GM19397 (cell line): ENCODE data around the gene NUDT3.
"Not testable (repeated sequence)": the region's sequence is repeated elsewhere in the genome, so short reads cannot be mapped to it uniquely, and the experiment has no call there.

Experiments used
- ATAC-seq: cut with Tn5 transposase; IDR thresholded peaks from one replicate; pipeline ENCODE4 v1.9.1; 2021; ENCODE audit warnings: mild to moderate bottlenecking, moderate library complexity; ENCODE audit not compliant: unreplicated experiment

NUDT3 gene

DNA sequence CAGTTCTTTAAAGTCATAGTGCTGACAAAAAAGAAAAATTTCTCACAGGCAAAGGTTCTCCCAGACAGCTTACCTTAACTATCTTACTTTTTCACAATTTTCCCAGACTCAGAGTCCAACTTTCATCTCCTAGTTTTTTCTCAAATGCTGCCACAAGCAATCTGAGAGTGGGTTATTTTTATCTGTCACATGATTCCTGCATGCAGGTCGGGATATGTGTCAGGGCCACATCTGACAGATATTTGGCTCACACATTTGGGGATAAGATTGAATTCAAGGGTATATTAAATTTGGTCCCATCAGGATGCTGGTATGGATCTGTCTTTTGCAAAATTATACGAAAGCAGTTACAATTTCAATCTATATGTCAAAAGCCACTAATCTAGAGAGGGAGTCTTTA lies 93.5 kb downstream of the NUDT3 start:
- ATAC-seq = no peak

DNA sequence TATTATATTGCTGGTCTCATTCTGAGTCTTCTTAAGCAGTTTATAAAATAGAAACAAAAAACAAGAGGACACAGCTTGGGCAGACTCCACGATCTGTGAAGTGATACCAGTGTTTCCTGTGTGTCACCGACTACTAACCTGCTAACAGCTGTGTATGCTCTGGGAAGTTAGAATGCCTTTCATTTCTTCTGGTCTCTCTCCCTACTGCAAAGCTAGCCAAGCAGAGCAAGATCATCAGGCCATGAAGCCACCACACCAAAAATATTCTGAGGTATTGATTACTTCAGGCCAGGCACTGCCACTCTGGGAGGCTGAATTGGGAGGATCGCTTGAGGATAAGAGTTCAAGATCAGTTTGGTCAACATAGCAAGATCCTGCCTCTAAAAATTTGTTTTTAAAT lies 96.7 kb downstream of the NUDT3 start:
- peak; percentile 76 for ATAC-seq

DNA sequence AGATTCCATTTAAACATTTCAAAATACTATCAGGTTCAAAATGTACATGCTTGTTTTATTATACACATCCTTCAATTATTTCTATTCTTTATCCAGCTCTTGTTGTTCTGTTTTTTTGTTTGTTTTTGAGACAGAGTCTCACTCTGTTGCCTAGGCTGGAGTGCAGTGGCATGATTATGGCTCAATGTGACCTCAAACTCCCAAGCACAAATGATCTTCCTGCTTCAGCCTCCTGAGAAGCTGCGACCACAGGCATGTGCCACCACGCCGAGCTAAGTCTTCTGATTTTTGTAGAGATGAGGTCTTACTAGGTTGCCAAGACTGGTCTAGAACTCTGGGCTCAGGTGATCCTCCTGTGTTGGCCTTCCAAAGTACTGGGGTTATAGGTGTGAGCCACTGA lies 99.5 kb downstream of the NUDT3 start:
- no peak for ATAC-seq

DNA sequence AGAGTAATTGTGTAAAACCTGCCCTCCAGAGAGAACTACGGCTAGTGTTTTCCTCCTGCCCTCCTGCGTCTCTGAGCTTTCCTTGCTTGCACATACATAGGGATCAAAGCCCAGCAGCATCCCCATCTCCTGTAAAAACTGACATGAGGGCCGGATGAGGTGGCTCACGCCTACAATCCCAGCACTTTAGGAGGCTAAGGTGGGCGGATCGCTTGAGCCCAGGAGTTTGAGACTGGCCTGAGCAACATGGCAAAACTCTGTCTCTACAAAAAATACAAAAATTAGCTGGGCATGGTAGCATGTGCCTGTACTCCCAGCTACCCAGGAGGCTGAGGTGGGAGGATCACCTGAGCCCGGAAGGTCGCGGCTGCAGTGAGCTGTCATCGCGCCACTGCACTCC lies 103.3 kb downstream of the NUDT3 start:
- ATAC-seq = no peak

DNA sequence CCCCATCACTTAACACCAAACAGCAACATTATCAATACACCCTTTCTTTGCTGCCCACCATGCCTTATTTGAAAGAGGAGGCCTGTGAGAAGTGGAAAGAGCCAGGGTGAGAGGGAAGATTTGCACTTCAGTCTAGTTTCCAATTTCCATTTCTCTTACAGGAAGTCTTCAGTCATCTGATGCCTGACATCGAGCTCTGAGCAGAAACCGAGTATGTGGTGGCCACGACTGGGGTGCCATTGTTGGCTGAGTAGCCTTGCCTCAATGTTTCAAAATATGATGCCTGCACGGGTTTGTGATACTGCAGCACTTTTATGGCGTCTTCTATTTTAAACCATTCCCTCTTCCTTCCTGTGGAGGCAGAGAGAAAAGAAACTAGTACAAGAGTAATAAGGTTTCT lies 103.9 kb downstream of the NUDT3 start:
- no peak for ATAC-seq

DNA sequence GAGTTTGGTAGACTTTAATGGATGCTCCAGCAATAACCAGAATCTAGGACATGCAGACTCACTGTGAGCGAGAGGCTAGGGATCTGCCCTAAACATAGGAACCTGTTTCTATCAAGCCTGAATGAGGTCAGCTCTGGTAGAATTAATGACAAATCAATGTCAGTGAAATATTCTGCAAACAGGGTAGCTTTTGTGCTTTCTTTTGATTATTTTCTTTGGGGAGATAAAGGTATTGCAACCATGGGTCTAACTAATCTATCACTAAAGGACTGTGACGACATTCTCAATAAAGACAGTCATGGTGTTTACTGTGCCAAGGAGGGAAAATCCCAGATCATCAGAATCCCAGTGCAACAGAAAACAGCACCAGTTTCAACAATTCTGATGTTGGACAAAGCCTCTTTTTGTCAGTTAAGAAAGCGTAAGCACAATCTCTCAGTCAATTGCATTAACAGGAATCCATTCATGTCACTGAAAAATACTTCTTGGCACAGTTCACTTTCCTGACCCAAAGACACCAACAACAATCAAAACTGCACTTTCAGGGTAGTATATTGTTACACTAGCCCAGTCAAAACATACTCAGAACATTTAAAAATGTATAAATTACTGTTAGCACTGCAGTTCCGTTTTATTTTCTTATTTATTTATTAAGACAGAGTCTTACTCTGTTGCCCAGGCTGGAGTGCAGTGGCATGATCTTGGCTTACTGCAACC lies 106.9 kb downstream of the NUDT3 start:
- ATAC-seq = no peak

DNA sequence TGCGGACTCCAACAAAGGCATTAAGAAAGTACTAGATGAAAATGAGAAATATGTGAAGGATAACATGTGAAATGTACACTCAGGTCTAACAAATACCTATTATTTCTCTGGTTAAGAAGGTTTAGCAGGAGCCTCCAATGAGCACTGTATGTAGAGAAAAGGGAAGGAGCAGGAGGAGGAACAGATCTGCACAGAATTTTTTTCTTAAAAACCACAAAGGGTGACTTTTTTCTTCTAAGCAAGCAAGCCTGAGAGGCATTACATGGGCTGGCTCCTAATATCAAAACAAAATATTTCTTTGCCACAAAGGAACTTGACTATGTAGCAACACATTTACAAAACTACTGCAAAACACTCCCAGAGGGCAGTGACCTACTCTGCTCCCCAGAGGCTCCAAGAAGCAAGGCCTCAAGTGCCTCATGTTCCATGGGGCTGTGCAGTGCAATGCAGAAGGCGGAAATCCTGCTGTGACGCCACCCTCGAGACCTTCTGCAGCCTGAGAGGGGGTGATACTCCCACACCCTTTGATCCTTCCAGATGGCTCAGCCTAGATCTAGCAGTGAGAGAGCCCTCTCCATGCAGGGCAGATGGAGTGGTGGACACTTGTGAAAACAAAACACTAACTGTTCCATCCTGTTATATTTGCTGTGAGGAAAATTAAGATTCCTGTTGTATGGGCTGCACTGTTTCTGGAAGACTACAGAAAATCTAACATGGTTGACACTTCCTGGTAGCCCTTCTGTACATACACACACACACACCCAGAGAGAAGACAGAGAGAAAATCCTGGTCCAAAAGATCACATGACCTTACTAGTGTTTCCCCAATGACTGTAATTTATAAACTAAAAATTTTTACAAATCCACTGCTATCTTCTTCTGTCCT lies 107.7 kb downstream of the NUDT3 start:
- ATAC-seq = no peak

DNA sequence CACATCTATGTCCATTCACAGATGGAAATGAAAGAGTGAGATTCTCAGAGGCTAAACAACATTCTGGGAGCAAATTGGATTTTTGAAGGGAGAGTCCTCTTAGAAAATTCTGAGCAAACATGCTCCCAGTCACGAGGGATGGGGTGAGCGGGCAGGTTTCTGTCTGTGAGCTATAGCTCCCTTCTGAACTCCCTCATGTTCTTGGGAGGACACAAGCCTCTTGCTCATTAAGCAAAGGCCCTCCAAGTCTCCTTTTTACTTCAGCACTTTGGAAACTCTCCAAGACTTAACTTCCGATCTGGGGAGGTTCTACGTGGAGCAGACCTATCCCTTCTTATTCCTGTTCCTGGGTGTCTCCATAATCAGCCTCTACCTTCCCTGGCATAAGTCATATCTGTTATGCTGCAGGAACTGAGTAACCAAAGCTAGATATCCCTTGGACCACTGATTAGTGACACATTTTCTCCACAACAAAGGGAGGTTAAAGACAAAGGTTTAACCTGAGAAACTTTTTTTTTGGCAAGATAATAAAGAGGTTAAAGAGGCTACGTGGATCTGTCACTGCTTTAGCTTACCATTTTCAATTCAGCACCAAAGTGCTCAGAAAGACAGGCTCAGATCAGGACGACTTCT lies 110.7 kb downstream of the NUDT3 start:
- ATAC-seq = no peak

DNA sequence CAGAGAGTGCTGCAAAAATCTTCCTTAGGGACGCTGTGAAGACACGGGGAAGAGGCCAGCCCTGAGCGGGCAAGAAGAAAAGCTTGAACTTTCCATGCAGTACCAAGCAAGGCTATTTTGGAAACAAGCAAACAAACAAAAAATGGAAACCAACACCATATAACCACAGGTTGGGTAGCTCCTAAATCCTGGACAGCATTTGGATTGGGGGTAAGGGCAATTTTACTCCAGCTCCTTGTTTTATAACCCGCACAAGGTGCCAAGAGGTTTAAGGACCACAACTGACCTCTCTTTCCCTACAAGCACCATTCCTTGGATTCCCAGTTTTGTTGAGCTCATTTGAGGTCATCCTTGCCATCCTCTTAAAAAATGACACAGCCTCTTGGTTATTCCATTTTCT lies 112.3 kb downstream of the NUDT3 start:
- no peak for ATAC-seq

DNA sequence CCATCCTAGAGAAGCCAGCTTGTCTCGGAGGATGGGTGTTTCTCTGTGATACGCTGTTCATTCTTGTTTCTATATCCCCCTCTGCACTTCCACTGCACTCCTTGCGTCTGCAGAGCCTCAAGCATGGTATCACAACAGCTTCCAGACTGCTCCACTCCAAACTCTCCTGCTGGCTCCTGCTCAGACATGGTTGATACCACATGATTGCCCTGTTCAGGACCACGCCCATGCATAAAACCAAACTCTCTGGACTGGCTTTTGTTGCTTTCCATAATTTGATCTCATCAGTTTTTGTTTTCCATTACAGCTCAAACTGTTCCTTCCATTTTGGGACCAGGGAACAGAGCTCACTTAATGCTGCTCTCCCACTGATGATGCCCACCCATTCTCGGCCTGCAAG lies 113.6 kb downstream of the NUDT3 start:
- ATAC-seq = no peak

DNA sequence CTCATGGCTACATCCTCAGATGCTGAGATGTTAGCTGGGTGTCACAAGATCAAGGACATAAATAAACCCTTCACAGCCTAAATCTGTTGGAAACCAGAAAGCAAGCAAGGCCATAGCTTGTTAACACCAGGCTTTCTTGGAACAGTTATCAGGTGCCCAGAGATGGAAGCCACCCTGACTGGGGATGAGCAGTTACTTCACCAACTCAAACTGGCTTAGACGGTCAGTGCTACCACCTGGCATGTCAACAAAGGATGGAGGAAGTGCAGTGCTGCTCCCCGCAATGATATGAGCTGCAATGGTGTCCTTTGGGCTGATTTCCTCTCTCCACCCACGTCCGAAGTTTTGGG lies 114.7 kb downstream of the NUDT3 start:
- no peak for ATAC-seq

DNA sequence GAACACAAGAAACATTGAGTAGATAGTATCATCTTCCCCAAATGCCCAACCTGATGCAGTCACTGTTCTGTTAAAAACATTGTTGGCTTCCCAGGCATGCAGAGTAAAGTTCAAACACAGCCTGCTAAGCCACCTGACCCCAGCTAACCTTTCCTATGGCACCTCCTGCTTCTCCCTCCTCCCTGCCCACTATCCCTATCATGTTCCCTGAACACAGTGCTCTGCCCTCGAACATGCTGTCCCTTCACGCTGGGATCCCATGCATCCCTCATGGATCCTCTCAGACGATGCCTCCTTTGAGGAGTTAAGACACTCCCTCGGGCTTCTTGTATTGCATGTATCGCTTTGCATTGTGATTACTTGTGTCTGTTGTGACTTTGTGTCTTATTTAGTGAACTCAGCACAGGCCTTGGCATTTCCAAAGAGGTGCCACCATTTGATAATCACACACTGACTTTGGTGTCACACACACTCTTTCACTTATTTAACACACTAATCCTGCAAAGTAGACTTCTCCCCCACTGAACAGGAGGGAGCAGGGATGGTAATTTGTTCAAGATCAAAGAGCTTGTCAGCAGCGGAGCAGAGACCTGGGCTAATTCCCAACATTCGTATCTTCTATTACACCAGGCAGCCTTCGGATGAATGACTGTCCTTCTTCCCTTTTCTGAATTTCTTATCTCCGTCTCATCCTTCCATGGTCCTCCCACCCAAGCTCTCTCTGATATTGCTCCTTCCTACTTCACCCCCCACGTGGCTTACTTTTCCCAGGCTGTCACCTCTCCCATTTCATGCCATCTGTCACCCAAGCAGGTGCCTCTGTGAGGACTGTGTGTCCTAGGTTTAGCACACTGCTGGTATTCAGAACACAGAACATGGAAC lies 115.3 kb downstream of the NUDT3 start:
- no peak for ATAC-seq

DNA sequence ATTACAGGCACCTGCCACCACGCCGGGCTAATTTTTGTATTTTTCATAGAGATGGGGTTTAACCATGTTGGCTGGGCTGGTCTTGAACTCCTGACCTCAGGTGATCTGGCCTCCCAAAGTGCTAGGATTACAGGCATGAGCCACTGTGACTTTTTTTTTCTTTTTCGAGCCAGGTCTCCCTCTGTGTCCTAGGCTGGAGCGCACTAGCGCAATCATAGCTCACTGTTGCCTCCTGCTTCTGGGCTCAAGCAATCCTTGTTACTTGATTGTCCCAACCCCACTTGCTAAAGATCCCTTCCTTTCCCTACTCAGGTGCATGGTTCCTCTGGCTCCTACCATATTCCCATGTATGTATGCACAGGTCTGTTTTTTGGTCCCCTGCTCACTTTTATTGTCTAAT lies 116.3 kb downstream of the NUDT3 start:
- ATAC-seq = no peak

DNA sequence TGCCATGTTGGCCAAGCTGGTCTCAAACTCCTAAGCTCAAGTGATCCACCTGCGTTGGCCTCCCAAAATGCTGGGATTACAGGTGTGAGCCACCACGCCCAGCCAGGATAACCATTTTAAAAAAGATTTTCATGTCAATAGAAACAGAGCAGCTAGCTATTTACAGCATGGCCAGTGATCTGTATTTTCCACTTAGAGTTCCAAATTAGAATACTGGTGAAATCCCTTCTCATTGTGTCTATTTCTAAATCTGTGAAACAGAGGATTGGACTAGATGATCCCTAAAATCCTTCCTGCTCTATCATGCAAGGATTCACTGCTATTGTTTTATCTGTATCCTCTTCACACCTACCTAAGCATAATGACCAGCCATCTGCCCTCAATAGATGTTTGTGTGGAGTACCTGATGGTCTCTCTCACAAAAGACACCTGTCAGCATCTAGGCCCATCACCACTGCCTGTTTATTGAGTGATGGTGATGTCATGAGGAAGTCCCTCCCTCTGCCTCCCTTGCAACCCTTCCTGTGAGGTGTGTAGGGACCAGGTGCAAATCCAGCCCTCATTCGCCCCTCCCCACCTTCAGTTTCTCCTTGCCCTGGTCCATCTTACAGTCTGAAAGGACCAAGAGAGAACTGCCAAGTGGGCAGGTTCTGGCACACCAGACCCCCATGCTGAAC lies 117.2 kb downstream of the NUDT3 start:
- ATAC-seq = no peak

DNA sequence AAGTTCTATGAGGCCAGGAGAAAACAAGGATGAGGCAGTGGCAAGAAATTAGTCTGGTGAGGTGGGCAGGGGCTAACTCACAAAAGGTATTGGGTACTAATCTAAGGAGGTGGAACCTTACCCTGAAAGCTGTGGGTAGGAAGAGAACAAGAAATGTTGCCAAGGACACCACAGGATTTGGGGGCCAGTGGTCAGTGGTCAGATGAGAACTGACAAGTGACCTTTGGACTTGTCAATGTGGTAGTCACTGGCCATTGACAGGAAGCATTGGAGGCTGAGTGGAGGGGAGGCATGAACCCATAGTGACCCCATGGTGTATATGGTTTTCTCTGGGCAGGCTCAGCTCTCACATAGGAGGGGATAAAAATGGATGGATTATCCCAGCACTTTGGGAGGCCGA lies 118.3 kb downstream of the NUDT3 start:
- ATAC-seq = no peak

DNA sequence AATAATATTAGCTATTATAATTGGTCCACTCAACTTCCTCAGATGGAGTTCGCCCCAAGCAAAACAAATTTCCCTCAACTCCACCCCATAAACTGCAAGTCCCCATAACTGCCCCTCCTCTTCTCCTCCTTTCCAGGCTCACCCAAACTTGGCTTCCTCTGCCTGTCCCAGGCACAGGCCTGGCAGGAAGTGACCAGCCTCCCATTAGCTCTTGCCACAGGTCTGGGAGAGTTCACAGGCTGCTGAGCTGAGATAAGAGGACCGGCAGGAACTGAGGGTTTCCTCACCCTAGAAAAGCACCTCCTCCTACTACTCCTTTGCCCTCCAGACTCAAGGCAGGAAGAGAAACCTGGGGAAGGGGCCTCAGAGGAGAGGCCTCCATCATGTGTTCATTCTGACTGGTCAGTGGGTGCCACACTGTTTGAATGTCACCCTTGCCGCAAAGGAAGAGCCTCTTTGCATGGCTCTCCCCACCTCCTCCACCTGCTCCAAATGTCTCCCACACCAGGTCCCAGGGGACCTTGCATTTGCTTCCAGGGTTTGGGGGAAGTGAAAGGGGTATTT lies 119.1 kb downstream of the NUDT3 start:
- ATAC-seq = no peak

DNA sequence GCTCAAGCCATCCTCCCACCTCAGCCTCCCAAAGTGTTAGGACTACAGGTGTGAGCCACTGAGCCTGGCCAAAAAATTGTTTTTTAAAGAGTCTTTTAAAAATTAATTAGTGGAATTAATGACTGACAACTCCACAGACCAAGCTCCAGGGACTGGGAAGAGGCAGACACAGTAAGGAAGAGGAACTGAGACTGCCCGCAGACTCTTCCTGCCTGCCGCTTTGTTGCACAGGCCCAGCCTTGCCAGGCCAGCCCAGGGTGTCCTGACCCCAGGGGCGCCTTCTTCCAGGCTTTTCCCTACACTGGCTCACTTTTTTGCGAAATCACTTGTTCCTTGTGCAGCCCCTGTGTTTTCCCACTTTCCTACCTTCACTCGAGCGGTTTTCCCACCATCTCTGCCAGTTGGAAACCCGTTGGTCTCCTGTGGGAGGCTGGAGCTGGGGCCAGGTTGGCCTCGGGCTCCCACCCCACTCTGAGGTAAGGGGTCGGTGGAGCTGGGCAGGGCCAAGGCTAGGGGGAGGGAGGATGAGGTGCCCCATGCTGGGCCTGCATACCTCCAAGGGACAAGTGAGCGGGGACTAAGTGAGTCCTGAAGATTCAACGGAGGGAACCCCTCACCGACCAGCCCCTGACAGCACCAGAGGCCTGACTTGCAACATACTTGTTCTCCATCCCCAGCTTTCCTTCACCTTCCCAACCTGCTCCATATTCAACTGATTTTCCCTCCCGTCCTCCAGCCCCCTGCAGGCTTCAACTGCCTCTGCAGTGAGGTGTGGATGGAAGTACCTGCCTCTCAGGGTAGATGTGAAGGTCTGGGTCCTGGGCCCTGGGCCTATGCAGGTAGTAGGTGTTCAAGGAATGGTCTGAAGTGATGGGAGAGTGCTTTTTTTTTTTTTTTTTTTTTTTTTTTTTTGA lies 120.2 kb downstream of the NUDT3 start:
- ATAC-seq = no peak

DNA sequence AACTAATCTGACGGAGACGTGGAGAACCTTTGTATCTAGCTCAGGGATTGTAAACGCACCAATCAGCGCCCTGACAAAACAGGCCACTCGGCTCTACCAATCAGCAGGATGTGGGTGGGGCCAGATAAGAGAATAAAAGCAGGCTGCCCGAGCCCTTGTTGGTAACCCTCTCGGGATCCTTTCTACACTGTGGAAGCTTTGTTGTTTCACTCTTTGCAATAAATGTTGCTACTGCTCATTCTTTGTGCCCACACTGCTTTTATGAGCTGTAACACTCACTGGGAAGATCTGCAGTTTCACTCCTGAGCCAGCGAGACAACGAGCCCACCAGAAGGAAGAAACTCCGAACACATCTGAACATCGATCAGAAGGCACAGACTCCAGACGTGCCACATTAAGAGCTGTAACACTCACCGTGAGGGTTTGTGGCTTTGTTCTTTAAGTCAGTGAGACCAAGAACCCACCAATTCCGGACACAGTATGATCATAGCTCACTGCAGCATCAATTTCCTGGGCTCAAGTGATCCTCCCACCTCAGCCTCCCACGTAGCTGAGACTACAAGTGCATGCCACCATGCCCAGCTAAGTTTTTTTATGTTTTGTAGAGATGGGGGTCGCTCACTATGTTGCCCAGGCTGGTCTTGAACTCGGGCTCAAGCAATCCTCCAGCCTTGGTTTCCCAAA lies 122.7 kb downstream of the NUDT3 start:
- ATAC-seq = not testable (repeated sequence)

DNA sequence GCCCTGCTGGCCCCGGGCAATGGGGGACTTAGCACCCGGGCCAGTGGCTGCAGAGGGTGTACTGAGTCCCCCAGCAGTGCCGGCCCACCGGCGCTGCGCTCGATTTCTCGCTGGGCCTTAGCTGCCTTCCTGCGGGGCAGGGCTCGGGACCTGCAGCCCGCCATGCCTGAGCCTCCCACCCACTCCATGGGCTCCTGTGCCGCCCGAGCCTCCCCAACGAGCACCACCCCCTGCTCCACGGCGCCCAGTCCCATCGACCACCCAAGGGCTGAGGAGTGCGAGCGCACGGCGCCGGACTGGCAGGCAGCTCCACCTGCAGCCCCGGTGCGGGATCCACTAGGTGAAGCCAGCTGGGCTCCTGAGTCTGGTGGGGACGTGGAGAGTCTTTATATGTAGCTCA lies 123.3 kb downstream of the NUDT3 start:
- not testable (repeated sequence) for ATAC-seq
